ENCODE results near the gene RFWD3. TPM values are rescaled to one million over a fixed set of nuclear protein-coding genes. Genes with fewer than 3 reads are reported as not detected.

The RFWD3 gene
- total RNA-seq, 1 donor from 2014 or later = 48.4 TPM

DNA sequence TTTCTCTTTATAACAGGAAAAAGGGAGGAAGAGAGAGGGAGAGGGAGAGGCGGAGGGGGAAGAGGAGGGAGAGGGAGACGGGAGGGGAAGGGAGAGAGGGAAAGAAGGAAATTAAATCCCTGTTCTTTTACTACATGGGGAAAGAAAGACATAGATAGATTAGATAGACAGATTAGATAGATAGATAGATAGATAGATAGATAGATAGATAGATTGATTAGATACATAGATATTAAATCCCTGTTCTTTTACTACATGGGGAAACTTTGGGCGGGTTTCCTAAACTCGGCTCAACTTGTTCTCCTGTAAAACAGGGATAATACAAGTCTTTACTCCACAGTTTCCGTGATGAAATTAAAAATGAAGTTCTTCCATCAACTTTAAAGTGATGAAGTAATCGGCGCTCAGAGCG, 661 bp downstream of the RFWD3 start:
- no peak for DNase-seq (ENCODE audit: low spot score, unreplicated experiment)
- Mint-ChIP-seq H3K4me1 (ENCODE audit: low read depth) (peaks cover 2% of the 10 kb centered on the region), H3K36me3 (ENCODE audit: insufficient read depth) (peaks cover 19% of the 10 kb centered on the region), H3K9me3 (ENCODE audit: low read depth) (peaks cover 10% of the 10 kb centered on the region), H3K27ac (peak overlapping the region; percentile 24), H3K4me3 (ENCODE audit: low read depth) (peak overlapping the region; percentile 95), H3K27me3 (no peaks in the 10 kb centered on the region)
- TF ChIP-seq, protein P1, sequence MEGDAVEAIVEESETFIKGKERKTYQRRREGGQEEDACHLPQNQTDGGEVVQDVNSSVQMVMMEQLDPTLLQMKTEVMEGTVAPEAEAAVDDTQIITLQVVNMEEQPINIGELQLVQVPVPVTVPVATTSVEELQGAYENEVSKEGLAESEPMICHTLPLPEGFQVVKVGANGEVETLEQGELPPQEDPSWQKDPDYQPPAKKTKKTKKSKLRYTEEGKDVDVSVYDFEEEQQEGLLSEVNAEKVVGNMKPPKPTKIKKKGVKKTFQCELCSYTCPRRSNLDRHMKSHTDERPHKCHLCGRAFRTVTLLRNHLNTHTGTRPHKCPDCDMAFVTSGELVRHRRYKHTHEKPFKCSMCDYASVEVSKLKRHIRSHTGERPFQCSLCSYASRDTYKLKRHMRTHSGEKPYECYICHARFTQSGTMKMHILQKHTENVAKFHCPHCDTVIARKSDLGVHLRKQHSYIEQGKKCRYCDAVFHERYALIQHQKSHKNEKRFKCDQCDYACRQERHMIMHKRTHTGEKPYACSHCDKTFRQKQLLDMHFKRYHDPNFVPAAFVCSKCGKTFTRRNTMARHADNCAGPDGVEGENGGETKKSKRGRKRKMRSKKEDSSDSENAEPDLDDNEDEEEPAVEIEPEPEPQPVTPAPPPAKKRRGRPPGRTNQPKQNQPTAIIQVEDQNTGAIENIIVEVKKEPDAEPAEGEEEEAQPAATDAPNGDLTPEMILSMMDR (IDR thresholded peaks at IDR 0.05; ENCODE audit: unreplicated experiment) = no peak

DNA sequence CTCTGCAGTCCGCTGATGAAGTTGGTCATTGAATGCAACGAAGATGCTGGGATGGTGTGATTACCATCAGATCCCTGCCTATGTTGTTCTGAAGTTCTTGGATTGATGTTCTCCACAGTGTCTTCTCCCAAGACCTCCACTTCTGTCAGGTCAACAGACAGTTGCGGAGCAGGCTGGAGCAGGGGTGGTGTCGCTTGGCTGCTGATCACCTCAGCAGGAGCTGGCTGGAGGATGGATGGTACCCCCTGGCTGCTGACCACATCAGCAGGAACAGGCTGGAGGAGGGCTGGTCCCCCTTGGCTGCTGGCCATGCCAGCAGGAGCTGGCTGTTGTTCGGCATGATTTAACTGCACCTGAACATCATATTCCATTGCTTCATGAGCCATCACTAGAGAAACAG, 5.6 kb downstream of the RFWD3 start:
- H3K36me3 Mint-ChIP-seq (ENCODE audit: insufficient read depth) = peaks cover 28% of the 10 kb centered on the region
- H3K9me3 Mint-ChIP-seq (ENCODE audit: low read depth) = no peaks in the 10 kb centered on the region
- DNase-seq (ENCODE audit: low spot score, unreplicated experiment) = no peak
- no peaks in the 10 kb centered on the region for H3K27me3 Mint-ChIP-seq
- peaks cover 1% of the 10 kb centered on the region for H3K4me1 Mint-ChIP-seq (ENCODE audit: low read depth)
- peak overlapping the region; percentile 15 for H3K27ac Mint-ChIP-seq
- H3K4me3 Mint-ChIP-seq (ENCODE audit: low read depth) = no peak overlapping the region
- TF ChIP-seq, protein P1 (IDR thresholded peaks at IDR 0.05; ENCODE audit: unreplicated experiment) = no peak

DNA sequence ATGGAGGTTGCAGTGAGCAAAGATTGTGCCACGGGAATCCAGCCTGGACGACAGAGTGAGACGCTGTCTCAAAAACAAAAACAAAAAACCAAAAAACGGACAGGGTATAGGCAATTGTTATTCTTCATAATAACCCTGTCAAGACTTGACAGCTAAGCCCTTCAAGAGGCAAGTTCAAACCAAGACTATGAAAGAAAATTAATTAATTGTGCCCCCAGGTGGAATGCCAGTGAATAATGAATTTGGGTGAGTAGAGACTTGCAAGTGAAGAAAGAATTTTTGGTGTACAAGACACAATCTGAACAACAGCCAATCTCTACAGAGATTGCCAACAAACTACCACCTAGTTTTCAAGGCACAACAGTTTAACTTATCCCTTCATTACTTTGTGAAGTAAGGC, 6.3 kb downstream of the RFWD3 start:
- H3K27me3 Mint-ChIP-seq = no peaks in the 10 kb centered on the region
- TF ChIP-seq, protein P1 (IDR thresholded peaks at IDR 0.05; ENCODE audit: unreplicated experiment) = no peak
- no peak overlapping the region for H3K27ac Mint-ChIP-seq
- no peak overlapping the region for H3K4me3 Mint-ChIP-seq (ENCODE audit: low read depth)
- H3K36me3 Mint-ChIP-seq (ENCODE audit: insufficient read depth) = peaks cover 31% of the 10 kb centered on the region
- peaks cover 1% of the 10 kb centered on the region for H3K4me1 Mint-ChIP-seq (ENCODE audit: low read depth)
- no peak for DNase-seq (ENCODE audit: low spot score, unreplicated experiment)
- no peaks in the 10 kb centered on the region for H3K9me3 Mint-ChIP-seq (ENCODE audit: low read depth)

DNA sequence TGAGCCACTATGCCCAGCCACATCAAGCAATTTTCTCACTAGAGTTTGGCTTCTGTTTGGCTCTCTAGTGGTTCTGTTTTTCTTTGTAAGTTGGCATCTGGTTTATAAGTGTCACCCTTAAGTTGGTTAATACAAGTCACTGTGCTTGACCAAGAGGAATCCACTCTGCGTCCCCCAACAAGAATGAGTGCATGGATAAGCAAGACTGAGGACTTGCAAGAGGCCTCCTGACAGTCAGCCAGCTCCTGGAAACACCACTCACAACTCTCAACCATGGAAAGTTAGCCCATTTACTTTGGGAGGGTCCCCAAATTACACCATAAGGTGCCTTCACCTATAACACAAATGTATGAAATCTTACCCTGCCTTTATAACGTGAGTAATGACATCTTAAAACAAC, 7.6 kb downstream of the RFWD3 start:
- no peak for DNase-seq (ENCODE audit: low spot score, unreplicated experiment)
- Mint-ChIP-seq H3K9me3 (ENCODE audit: low read depth) (no peaks in the 10 kb centered on the region), H3K4me3 (ENCODE audit: low read depth) (no peak overlapping the region), H3K27ac (no peak overlapping the region), H3K27me3 (no peaks in the 10 kb centered on the region), H3K36me3 (ENCODE audit: insufficient read depth) (peaks cover 28% of the 10 kb centered on the region), H3K4me1 (ENCODE audit: low read depth) (peaks cover 1% of the 10 kb centered on the region)
- TF ChIP-seq, protein P1 (IDR thresholded peaks at IDR 0.05; ENCODE audit: unreplicated experiment) = no peak

DNA sequence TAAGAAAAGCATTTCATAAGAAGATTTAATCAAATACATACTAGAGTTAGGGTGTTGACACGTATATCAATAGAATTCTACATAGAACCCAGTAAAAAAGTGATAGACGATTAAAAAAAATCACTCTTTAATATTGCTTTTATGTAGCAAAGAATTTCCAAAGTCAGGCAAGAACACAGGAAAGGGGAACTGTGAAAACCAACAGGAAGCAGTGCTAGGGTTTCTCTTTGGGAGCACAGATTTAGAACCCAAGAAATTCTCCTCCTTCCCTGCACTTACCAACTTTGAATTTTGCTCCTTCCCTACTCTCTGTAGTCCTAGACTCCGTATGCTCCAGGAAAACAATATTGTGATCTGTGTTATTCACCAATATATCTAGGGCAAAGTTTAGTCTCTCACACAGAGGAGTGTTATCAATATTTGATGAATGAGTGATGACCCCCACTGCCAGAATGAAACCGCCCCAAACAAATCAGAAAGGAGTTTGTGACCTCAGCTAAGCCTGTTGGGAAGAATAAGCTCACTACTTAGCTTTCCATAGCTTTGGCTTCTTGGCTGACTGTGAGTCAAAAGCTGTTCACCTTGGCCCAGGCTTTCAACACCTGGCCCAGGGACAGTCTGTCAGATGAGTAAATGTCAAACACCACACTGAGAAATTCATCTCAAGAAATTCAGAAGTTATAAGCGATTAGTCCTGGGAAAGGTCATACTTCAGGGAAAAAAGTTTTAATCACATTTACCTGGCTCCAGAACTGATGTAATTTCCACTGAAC, 8.6 kb downstream of the RFWD3 start:
- H3K4me3 Mint-ChIP-seq (ENCODE audit: low read depth) = no peak overlapping the region
- TF ChIP-seq, protein P1 (IDR thresholded peaks at IDR 0.05; ENCODE audit: unreplicated experiment) = no peak
- peaks cover 25% of the 10 kb centered on the region for H3K36me3 Mint-ChIP-seq (ENCODE audit: insufficient read depth)
- DNase-seq (ENCODE audit: low spot score, unreplicated experiment) = no peak
- H3K4me1 Mint-ChIP-seq (ENCODE audit: low read depth) = peaks cover 1% of the 10 kb centered on the region
- H3K9me3 Mint-ChIP-seq (ENCODE audit: low read depth) = no peaks in the 10 kb centered on the region
- H3K27me3 Mint-ChIP-seq = no peaks in the 10 kb centered on the region
- H3K27ac Mint-ChIP-seq = no peak overlapping the region

Measured in progenitor cell of endocrine pancreas (in vitro differentiated cells).